Sigmoid colon (tissue), 7 donors: ENCODE data around the gene IGFBP7. TPM values are rescaled to one million over a fixed set of nuclear protein-coding genes. Genes with fewer than 3 reads are reported as not detected.

Experiments used
- DNase-seq: peaks from one replicate; pipeline ENCODE4 v3.0.0-alpha.2; 2019
- H3K27ac ChIP-seq, 4 donors: fragments of 200-600 bp; sonication (generic); one replicate each; pipeline ENCODE4 v1.5.1; 2016 to 2019; ENCODE audit warnings: mild to moderate bottlenecking in 1 of 4
- H3K27me3 ChIP-seq, 3 donors: fragments of 200-600 bp; sonication (generic); one replicate each; pipeline ENCODE4 v1.5.1; 2019; ENCODE audit warnings: mild to moderate bottlenecking in 1 of 3
- H3K36me3 ChIP-seq, 4 donors: fragments of 200-600 bp; sonication (generic); one replicate each; pipeline ENCODE4 v1.5.1; 2016 to 2019
- H3K4me1 ChIP-seq, 4 donors: fragments of 200-600 bp; sonication (generic); one replicate each; pipeline ENCODE4 v1.5.1; 2017 to 2019
- H3K4me3 ChIP-seq, 4 donors: fragments of 200-600 bp; sonication (generic); one replicate each; pipeline ENCODE4 v1.5.1; 2017 to 2019; ENCODE audit warnings: mild to moderate bottlenecking in 2 of 4, moderate library complexity in 1 of 4
- H3K9me3 ChIP-seq, 4 donors: fragments of 200-600 bp in 3 of 4; sonication (generic) in 3 of 4; one replicate each; pipeline versions ENCODE4 v1.5.1 to v1.6.1; 2013 to 2019
- CTCF ChIP-seq, 4 experiments: fragments of 450-650 bp in 3 of 4; fragments of 200-600 bp in 1 of 4; IDR thresholded peaks; one replicate each; pipeline ENCODE4 v1.5.1; 2016 to 2019; ENCODE audit warnings: antibody characterized with exemption in 4 of 4, mild to moderate bottlenecking in 3 of 4, moderate library complexity in 2 of 4
- EP300 ChIP-seq, 4 donors: sonication (generic); formaldehyde crosslinking; IDR thresholded peaks; one replicate each; pipeline ENCODE4 v1.6.1; 2017; ENCODE audit warnings: antibody characterized with exemption in 4 of 4
- POLR2A ChIP-seq, 2 donors: fragments of 450-650 bp; IDR thresholded peaks; one replicate each; pipeline ENCODE4 v1.6.1; 2016; ENCODE audit warnings: antibody characterized with exemption in 2 of 2, mild to moderate bottlenecking in 2 of 2, moderate library complexity in 2 of 2
- POLR2AphosphoS5 ChIP-seq, 4 donors: sonication (generic); formaldehyde crosslinking; IDR thresholded peaks; one replicate each; pipeline ENCODE4 v1.6.1; 2017; ENCODE audit warnings: antibody characterized with exemption in 4 of 4
- WGBS, 2 donors: extraction: QIAGEN DNeasy Blood & Tissue Kit; methylation state at CpG; one replicate each; pipeline ENCODE4 v1.1.7; 2013; 5-methylcytosine and 5-hydroxymethylcytosine counted together
- intact Hi-C: fragments of 100-400 bp; cut with DNase I; formaldehyde crosslinking; loops from one replicate; pipeline ENCODE4 v1.15.1; 2023
- polyA plus RNA-seq, 3 donors: library from polyadenylated mRNA; stranded (reverse); fragments of 200-250 nt; gene quantifications; one replicate each; pipeline ENCODE4 v1.2.3, GENCODE V29; 2013
- total RNA-seq, 4 donors: library from RNA; depleted of rRNA; stranded (reverse); fragments of >200 nt; gene quantifications; one replicate each; pipeline ENCODE4 v1.1.0, GENCODE V29; 2016
- donor health status: healthy with polysubstance abuse.
- donor health status: Bipolar disorder and iron deficiency.
- donor health status: healthy.

The IGFBP7 gene
- total and polyA plus RNA-seq, 7 donors, result 29.8 to 834 (median 474) TPM

DNA sequence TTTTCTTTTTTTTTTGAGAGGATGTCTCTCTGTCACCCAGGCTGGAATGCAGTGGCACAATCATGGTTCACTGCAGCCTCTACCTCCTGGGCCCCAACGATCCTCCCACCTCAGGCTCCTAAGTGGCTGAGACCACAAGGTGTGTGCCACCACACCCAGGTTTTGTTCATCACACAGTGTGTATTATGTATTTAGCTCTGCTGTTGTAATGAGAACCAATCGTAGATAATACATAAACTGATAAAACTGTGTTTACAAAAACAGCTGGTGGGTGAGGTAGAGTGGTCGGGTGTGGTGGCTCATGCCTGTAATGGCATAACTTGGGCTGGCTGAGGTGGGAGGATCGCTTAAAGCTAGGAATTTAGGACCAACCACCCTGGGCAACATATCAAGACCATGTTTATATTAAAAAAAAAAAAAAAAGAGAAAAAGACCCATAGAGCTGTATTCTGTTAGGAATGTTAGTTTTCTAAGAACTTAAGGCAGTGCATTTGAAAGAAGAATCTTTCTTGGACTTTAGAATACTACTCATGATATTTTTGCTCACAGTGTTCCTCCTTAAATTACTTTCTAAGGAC lies 96.6 kb downstream of the IGFBP7 start:
- 39 to 71% methylated on average over 4 of the region's 4 CpGs for WGBS, 2 donors
- intact Hi-C loops, result no loop called here
- TF ChIP-seq POLR2AphosphoS5 (IDR thresholded peaks at IDR 0.05) (no peak), EP300 (IDR thresholded peaks at IDR 0.05) (no peak), CTCF (IDR thresholded peaks at IDR 0.05) (no peak), POLR2A (IDR thresholded peaks at IDR 0.05) (no peak)

DNA sequence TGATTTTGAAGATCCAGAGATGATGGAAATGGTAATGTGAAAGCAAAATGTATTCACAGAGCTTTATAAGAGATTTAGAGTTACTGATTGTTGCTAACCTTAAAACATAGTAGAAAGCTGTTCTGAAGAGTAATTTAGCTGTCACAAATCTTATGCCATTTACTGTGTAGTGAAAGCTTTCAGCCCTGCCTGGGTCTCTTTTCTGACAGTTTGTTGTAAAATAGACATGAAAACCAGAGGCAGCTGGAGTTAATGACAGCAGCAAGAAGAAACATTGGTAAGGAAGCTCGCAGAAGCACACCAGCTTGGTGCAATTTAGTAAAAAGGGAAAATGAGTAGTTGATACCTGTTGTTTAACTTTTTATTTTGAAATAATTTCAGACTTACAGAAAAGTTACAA lies 110.4 kb downstream of the IGFBP7 start:
- 92 to 100% methylated on average over 1 of the region's 1 CpG for WGBS, 2 donors

More for the DNA sequence above, 96.6 kb downstream of the IGFBP7 start:
- DNase-seq, result no peak
- H3K27ac ChIP-seq, result no peak overlapping the region
- H3K4me3 ChIP-seq, result no peak overlapping the region
- H3K9me3 ChIP-seq, result no peaks in the 10 kb centered on the region
- no peaks in the 10 kb centered on the region for H3K27me3 ChIP-seq
- peaks cover 28 to 99% (median 46%) of the 10 kb centered on the region in 4 donors for H3K36me3 ChIP-seq
- no peaks in the 10 kb centered on the region for H3K4me1 ChIP-seq

GRCh38 chr4:56995525-56995924 lies 114.7 kb downstream of the IGFBP7 start:
- WGBS, 2 donors, result 48 to 71% methylated on average over 7 of the region's 7 CpGs
- H3K36me3 ChIP-seq, result peaks cover 10 to 73% (median 16%) of the 10 kb centered on the region in 4 donors

More for the DNA sequence above, 110.4 kb downstream of the IGFBP7 start:
- intact Hi-C loops, result no loop called here
- DNase-seq, result no peak
- no peak for TF ChIP-seq EP300 (IDR thresholded peaks at IDR 0.05)
- no peak for TF ChIP-seq POLR2A (IDR thresholded peaks at IDR 0.05)
- no peak for TF ChIP-seq CTCF (IDR thresholded peaks at IDR 0.05)
- no peak for TF ChIP-seq POLR2AphosphoS5 (IDR thresholded peaks at IDR 0.05)
- H3K4me1 ChIP-seq, result peaks cover 0 to 12% (median 10%) of the 10 kb centered on the region in 4 donors
- no peak overlapping the region for H3K27ac ChIP-seq
- no peak overlapping the region for H3K4me3 ChIP-seq
- H3K36me3 ChIP-seq, result peaks cover 14 to 80% (median 22%) of the 10 kb centered on the region in 4 donors
- no peaks in the 10 kb centered on the region for H3K27me3 ChIP-seq
- no peaks in the 10 kb centered on the region for H3K9me3 ChIP-seq

GRCh38 chr4:56990109-56990905 lies 119.9 kb downstream of the IGFBP7 start:
- Histone ChIP-seq H3K4me3 (no peak overlapping the region), H3K9me3 (no peaks in the 10 kb centered on the region), H3K27me3 (no peaks in the 10 kb centered on the region), H3K4me1 (peaks cover 0 to 5% (median 5%) of the 10 kb centered on the region in 4 donors), H3K36me3 (peaks cover 0 to 88% (median 20%) of the 10 kb centered on the region in 4 donors), H3K27ac (no peak overlapping the region)
- 89 to 92% methylated on average over 6 of the region's 6 CpGs for WGBS, 2 donors
- intact Hi-C loops, result no loop called here
- TF ChIP-seq EP300 (IDR thresholded peaks at IDR 0.05) (no peak), POLR2A (IDR thresholded peaks at IDR 0.05) (no peak), POLR2AphosphoS5 (IDR thresholded peaks at IDR 0.05) (no peak), CTCF (IDR thresholded peaks at IDR 0.05) (no peak)
- DNase-seq, result no peak

More at GRCh38 chr4:56995525-56995924, 114.7 kb downstream of the IGFBP7 start:
- Histone ChIP-seq H3K4me3 (no peak overlapping the region), H3K4me1 (peaks cover 0 to 12% (median 10%) of the 10 kb centered on the region in 4 donors), H3K9me3 (no peaks in the 10 kb centered on the region), H3K27ac (peak overlapping the region; percentile 37 to 82 (median 68)), H3K27me3 (no peaks in the 10 kb centered on the region)
- intact Hi-C loops, result no loop called here
- DNase-seq, result peak; percentile 89
- TF ChIP-seq POLR2AphosphoS5 (IDR thresholded peaks at IDR 0.05) (peak; percentile 44 to 73 (median 57)), CTCF (IDR thresholded peaks at IDR 0.05) (no peak), EP300 (IDR thresholded peaks at IDR 0.05) (peak in 1 of 4 donors; percentile 55)
